Prostate gland (tissue), 2 donors: ENCODE measurements around the gene DTHD1. TPM values are rescaled to one million over a fixed set of nuclear protein-coding genes. Genes with fewer than 3 reads are reported as not detected.

Source experiments
- DNase-seq: peaks from one replicate; pipeline ENCODE4 v3.0.0-alpha.2; 2019; ENCODE audit warnings: low spot score
- H3K27ac ChIP-seq, 2 donors: fragments of 200-600 bp; sonication (generic); 2 replicates each; pipeline ENCODE4 v1.5.1; 2017 to 2019
- H3K27me3 ChIP-seq: fragments of 200-600 bp; sonication (generic); replicated peaks from 2 replicates; pipeline ENCODE4 v1.5.1; 2019; ENCODE audit not compliant: insufficient read depth
- H3K36me3 ChIP-seq, 2 donors: fragments of 200-600 bp; sonication (generic); 1 replicate in 1 of 2; 2 replicates in 1 of 2; pipeline versions ENCODE4 v1.5.1 to v1.8.1; 2017 to 2019
- H3K4me1 ChIP-seq: fragments of 200-600 bp; sonication (generic); replicated peaks from 2 replicates; pipeline ENCODE4 v1.5.1; 2019
- H3K4me3 ChIP-seq, 2 donors: fragments of 200-600 bp; sonication (generic); 2 replicates each; pipeline ENCODE4 v1.5.1; 2017 to 2019
- H3K9me3 ChIP-seq: fragments of 200-600 bp; sonication (generic); 2 replicates; pipeline ENCODE4 v1.5.1; 2017
- POLR2A ChIP-seq: fragments of 450-650 bp; IDR thresholded peaks from one replicate; pipeline ENCODE4 v1.6.1; 2016; ENCODE audit warnings: antibody characterized with exemption, mild to moderate bottlenecking
- POLR2AphosphoS5 ChIP-seq: sonication (generic); formaldehyde crosslinking; IDR thresholded peaks from one replicate; pipeline ENCODE4 v1.6.1; 2017; ENCODE audit warnings: antibody characterized with exemption
- WGBS: methylation state at CpG from one replicate; pipeline ENCODE4 v1.1.5; 2018; 5-methylcytosine and 5-hydroxymethylcytosine counted together
- intact Hi-C: fragments of 100-400 bp; cut with DNase I; formaldehyde crosslinking; loops from one replicate; pipeline ENCODE4 v1.14.2; 2022
- total RNA-seq, 2 donors: library from RNA; depleted of rRNA; stranded (reverse); fragments of >200 nt; gene quantifications; one replicate each; pipeline ENCODE4 v1.1.0, GENCODE V29; 2016
- TF ChIP-seq, protein P1 (sequence below), 4 experiments: fragments of 200-600 bp in 2 of 4; fragments of 450-650 bp in 2 of 4; sonication (generic) in 2 of 4; IDR thresholded peaks; 1 replicate in 3 of 4; 2 replicates in 1 of 4; pipeline ENCODE4 v1.5.1; 2016 to 2019; ENCODE audit warnings: antibody characterized with exemption in 4 of 4, mild to moderate bottlenecking in 2 of 4, moderate library complexity in 2 of 4

DTHD1 gene
- total RNA-seq, 2 donors from 2014 or later: 0.91 TPM; not detected in 1

DNA sequence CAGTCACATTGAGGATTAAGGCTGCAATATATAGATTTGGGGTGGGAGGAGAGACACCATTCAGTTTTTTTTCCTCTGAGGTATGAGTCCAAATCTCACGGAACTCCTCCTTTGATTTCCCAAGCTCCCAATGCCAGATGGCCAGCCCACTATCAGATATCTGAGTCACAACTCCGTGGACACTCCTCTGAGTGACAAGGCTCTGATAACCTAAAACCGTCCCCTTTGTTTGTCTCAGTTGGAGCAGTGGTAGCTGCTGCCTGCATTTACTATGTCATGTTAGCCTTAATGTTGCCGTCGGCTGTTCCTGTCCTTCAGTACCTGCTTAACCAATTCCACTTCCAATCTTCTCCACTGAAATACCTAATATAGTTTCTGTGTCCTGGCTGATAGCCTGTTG is 107.3 kb downstream of the DTHD1 start:
- H3K9me3 ChIP-seq: no peaks in the 10 kb centered on the region
- TF ChIP-seq, protein P1, sequence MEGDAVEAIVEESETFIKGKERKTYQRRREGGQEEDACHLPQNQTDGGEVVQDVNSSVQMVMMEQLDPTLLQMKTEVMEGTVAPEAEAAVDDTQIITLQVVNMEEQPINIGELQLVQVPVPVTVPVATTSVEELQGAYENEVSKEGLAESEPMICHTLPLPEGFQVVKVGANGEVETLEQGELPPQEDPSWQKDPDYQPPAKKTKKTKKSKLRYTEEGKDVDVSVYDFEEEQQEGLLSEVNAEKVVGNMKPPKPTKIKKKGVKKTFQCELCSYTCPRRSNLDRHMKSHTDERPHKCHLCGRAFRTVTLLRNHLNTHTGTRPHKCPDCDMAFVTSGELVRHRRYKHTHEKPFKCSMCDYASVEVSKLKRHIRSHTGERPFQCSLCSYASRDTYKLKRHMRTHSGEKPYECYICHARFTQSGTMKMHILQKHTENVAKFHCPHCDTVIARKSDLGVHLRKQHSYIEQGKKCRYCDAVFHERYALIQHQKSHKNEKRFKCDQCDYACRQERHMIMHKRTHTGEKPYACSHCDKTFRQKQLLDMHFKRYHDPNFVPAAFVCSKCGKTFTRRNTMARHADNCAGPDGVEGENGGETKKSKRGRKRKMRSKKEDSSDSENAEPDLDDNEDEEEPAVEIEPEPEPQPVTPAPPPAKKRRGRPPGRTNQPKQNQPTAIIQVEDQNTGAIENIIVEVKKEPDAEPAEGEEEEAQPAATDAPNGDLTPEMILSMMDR (IDR thresholded peaks at IDR 0.05): no peak
- TF ChIP-seq POLR2AphosphoS5 (no peak), POLR2A (no peak)
- H3K27ac ChIP-seq: no peak overlapping the region
- intact Hi-C loops: no loop called here
- no peak for DNase-seq
- H3K4me3 ChIP-seq: no peak overlapping the region
- H3K27me3 ChIP-seq: no peaks in the 10 kb centered on the region
- no peaks in the 10 kb centered on the region for H3K36me3 ChIP-seq
- WGBS: 49% methylated on average over 5 of the region's 5 CpGs
- no peaks in the 10 kb centered on the region for H3K4me1 ChIP-seq

DNA sequence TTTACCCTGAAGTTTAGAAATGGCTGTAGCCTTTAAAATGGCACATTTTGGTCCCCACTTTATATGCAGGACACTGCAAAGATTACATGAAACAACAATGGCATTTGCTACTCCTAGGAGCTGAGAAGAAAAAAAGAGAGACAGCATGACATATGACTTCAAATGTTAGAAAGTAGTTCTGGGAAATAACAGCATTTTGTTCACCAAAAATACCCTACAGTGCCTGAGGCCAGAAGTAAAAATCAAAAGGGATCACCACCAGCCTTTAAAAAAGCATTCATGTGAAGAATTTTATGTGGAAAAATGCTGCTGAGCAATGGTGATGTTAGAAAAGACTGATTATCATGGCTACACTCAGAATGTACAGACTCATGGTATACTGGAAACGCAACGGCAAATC is 110.0 kb downstream of the DTHD1 start:
- H3K9me3 ChIP-seq: no peaks in the 10 kb centered on the region
- intact Hi-C loops: no loop called here
- WGBS: 67% methylated on average over 2 of the region's 2 CpGs
- H3K36me3 ChIP-seq: no peaks in the 10 kb centered on the region
- DNase-seq: no peak
- no peak overlapping the region for H3K4me3 ChIP-seq
- no peak overlapping the region for H3K27ac ChIP-seq
- TF ChIP-seq POLR2A (no peak), POLR2AphosphoS5 (no peak)
- TF ChIP-seq, protein P1 (IDR thresholded peaks at IDR 0.05): no peak
- H3K27me3 ChIP-seq: no peaks in the 10 kb centered on the region
- no peaks in the 10 kb centered on the region for H3K4me1 ChIP-seq

GRCh38 chr4:36392024-36392423 is 110.6 kb downstream of the DTHD1 start:
- DNase-seq: no peak
- no peaks in the 10 kb centered on the region for H3K36me3 ChIP-seq
- no peak overlapping the region for H3K4me3 ChIP-seq
- no peaks in the 10 kb centered on the region for H3K4me1 ChIP-seq
- H3K27ac ChIP-seq: no peak overlapping the region
- H3K27me3 ChIP-seq: no peaks in the 10 kb centered on the region
- no peaks in the 10 kb centered on the region for H3K9me3 ChIP-seq
- WGBS: 15% methylated on average over 1 of the region's 1 CpG
- intact Hi-C loops: no loop called here
- no peak for TF ChIP-seq POLR2AphosphoS5
- no peak for TF ChIP-seq POLR2A
- TF ChIP-seq, protein P1 (IDR thresholded peaks at IDR 0.05): no peak

DNA sequence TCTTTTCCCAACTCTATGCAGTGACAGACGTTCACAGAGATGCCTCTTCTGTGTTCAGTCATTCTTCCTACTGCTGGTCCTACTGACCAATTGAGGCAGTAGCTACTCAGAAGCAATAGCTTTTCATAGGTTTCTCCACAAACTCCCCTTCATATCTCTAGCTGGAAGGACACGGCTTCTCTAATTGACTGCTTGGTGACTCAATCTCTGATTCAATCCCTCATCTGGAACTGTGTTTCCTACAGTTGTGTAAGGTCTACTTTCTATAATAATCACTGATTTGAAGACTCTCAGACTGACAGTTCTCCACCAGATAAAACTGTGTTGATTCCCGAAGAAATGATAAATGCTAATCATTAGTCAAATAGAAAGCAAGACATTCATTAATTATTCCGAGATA is 111.5 kb downstream of the DTHD1 start:
- no peaks in the 10 kb centered on the region for H3K9me3 ChIP-seq
- no peaks in the 10 kb centered on the region for H3K36me3 ChIP-seq
- intact Hi-C loops: no loop called here
- H3K4me1 ChIP-seq: no peaks in the 10 kb centered on the region
- DNase-seq: no peak
- no peaks in the 10 kb centered on the region for H3K27me3 ChIP-seq
- H3K27ac ChIP-seq: no peak overlapping the region
- 89% methylated on average over 4 of the region's 4 CpGs for WGBS
- no peak for TF ChIP-seq POLR2A
- TF ChIP-seq, protein P1 (IDR thresholded peaks at IDR 0.05): no peak
- no peak for TF ChIP-seq POLR2AphosphoS5
- H3K4me3 ChIP-seq: no peak overlapping the region

Other genes with a start within 250 kb of the DTHD1 start
- 10 to 100 TPM; 10.3 to 97.8 TPM for gene ARAP2, start 37.1 kb upstream of the DTHD1 start, total RNA-seq